H1 (cell line): Measurements from ENCODE around the gene CSNK2B. TPM values are rescaled to one million over a fixed set of nuclear protein-coding genes. Genes with fewer than 3 reads are reported as not detected.

ENCODE experiments used
- CTCF ChIA-PET: fragments of 300-600 bp; sonication (Branson Sonifier 250); formaldehyde crosslinking; loops from one replicate; lab custom pipeline; 2021; ENCODE audit not compliant: partially characterized antibody; lab: Charles Lee
- POLR2A ChIA-PET: fragments of 300-600 bp; sonication (Branson Sonifier 250); formaldehyde crosslinking; loops from one replicate; lab custom pipeline; 2021; ENCODE audit warnings: inconsistent platforms; ENCODE audit not compliant: partially characterized antibody; lab: Charles Lee
- DNase-seq, 2 experiments: peaks; one replicate each; pipeline versions ENCODE4 v3.0.0 to v3.0.0-alpha.2; 2010 to 2022; ENCODE audit warnings: low spot score in 2 of 2, low read depth in 1 of 2, mixed read lengths in 1 of 2
- FAIRE-seq: peaks from 2 replicates; lab custom pipeline; 2011; peaks lifted over from hg19 to GRCh38; lab: Jason Lieb, UNC
- H2AFZ ChIP-seq: 2 replicates; pipeline ENCODE4 v1.8.1; 2012; ENCODE audit warnings: low read length, inconsistent platforms
- H2AK5ac ChIP-seq: 2 replicates; pipeline ENCODE4 v1.6.1; 2013; ENCODE audit warnings: low read depth, low read length
- H2BK120ac ChIP-seq: replicated peaks from 2 replicates; pipeline ENCODE3; 2013; ENCODE audit warnings: low read depth, low read length, inconsistent platforms
- H2BK12ac ChIP-seq: 2 replicates; pipeline ENCODE4 v1.6.1; 2013; ENCODE audit warnings: low read depth, low read length
- H2BK15ac ChIP-seq: 2 replicates; pipeline ENCODE4 v1.6.1; 2013; ENCODE audit warnings: low read length
- H2BK20ac ChIP-seq: 2 replicates; pipeline ENCODE4 v1.6.1; 2013; ENCODE audit warnings: low read length
- H2BK5ac ChIP-seq: 2 replicates; pipeline ENCODE4 v1.6.1; 2013; ENCODE audit warnings: low read depth, low read length
- H3K14ac ChIP-seq: 2 replicates; pipeline ENCODE4 v1.6.1; 2013; ENCODE audit warnings: inconsistent platforms; ENCODE audit not compliant: insufficient read length
- H3K18ac ChIP-seq: 2 replicates; pipeline ENCODE4 v1.6.1; 2013; ENCODE audit warnings: low read length; ENCODE audit errors: extremely low read depth
- H3K23ac ChIP-seq: 2 replicates; pipeline ENCODE4 v1.6.1; 2013; ENCODE audit warnings: inconsistent platforms; ENCODE audit not compliant: insufficient read length
- H3K23me2 ChIP-seq: 2 replicates; pipeline ENCODE4 v1.6.1; 2013; ENCODE audit warnings: low read depth, low read length
- H3K27ac ChIP-seq: 2 replicates; pipeline ENCODE4 v1.6.1; 2011; ENCODE audit warnings: low read depth, low read length, inconsistent platforms
- H3K27me3 ChIP-seq, 4 experiments: replicated peaks in 1 of 4; 1 replicate in 1 of 4; 2 replicates in 3 of 4; pipeline versions ENCODE4 v1.6.1 to v1.8.1; 2011 to 2013; ENCODE audit warnings: low read length in 3 of 4, mild to moderate bottlenecking in 3 of 4, inconsistent platforms in 2 of 4, mixed read lengths in 2 of 4, moderate library complexity in 1 of 4; ENCODE audit not compliant: control insufficient read depth in 3 of 4, insufficient read depth in 3 of 4; ENCODE audit errors: extremely low read depth in 1 of 4
- H3K36me3 ChIP-seq, 4 experiments: 2 replicates each; pipeline versions ENCODE4 v1.6.1 to v1.8.1; 2011 to 2013; ENCODE audit warnings: mild to moderate bottlenecking in 4 of 4, low read length in 3 of 4, moderate library complexity in 2 of 4, control low read depth in 1 of 4, inconsistent platforms in 1 of 4; ENCODE audit not compliant: insufficient read depth in 4 of 4, control insufficient read depth in 2 of 4
- H3K4ac ChIP-seq: replicated peaks from 2 replicates; pipeline ENCODE3; 2013; ENCODE audit warnings: low read length, low read depth, mixed read lengths, inconsistent platforms; ENCODE audit not compliant: insufficient read length
- H3K4me1 ChIP-seq, 4 experiments: replicated peaks in 1 of 4; 1 replicate in 1 of 4; 2 replicates in 3 of 4; pipeline versions ENCODE4 v1.6.1 to v1.8.1; 2011 to 2013; ENCODE audit warnings: low read length in 3 of 4, inconsistent platforms in 2 of 4, mixed read lengths in 1 of 4; ENCODE audit not compliant: insufficient read depth in 4 of 4, control insufficient read depth in 3 of 4
- H3K4me2 ChIP-seq, 2 experiments: 2 replicates each; pipeline versions ENCODE4 v1.6.1 to v1.8.1; 2011 to 2013; ENCODE audit warnings: low read depth in 2 of 2, low read length in 2 of 2, control low read depth in 1 of 2, inconsistent platforms in 1 of 2, mild to moderate bottlenecking in 1 of 2; ENCODE audit not compliant: insufficient read depth in 1 of 2
- H3K4me3 ChIP-seq, 4 experiments: fragments of 200-600, 300-600 bp in 1 of 4; sonication (generic), shearing (Covaris generic), sonication (Bioruptor Twin) in 1 of 4; 2 replicates each; pipeline versions ENCODE4 v1.5.1 to v1.8.1; 2011 to 2016; ENCODE audit warnings: low read length in 4 of 4, low read depth in 3 of 4, control low read depth in 2 of 4, inconsistent platforms in 2 of 4, mild to moderate bottlenecking in 2 of 4, mixed read lengths in 1 of 4, moderate library complexity in 1 of 4; ENCODE audit not compliant: insufficient read depth in 2 of 4; ENCODE audit errors: extremely low read depth in 1 of 4
- H3K56ac ChIP-seq: replicated peaks from 2 replicates; pipeline ENCODE3; 2013; ENCODE audit warnings: low read depth, mild to moderate bottlenecking, mixed read lengths, low read length, inconsistent platforms; ENCODE audit not compliant: insufficient read length
- H3K79me1 ChIP-seq: 2 replicates; pipeline ENCODE4 v1.6.1; 2013; ENCODE audit warnings: low read depth, low read length, control low read depth
- H3K79me2 ChIP-seq, 2 experiments: 2 replicates each; pipeline versions ENCODE4 v1.6.1 to v1.8.1; 2012 to 2013; ENCODE audit warnings: low read length in 2 of 2, mild to moderate bottlenecking in 2 of 2, inconsistent platforms in 1 of 2; ENCODE audit not compliant: insufficient read depth in 2 of 2, control insufficient read depth in 1 of 2
- H3K9ac ChIP-seq, 4 experiments: replicated peaks in 1 of 4; 1 replicate in 1 of 4; 2 replicates in 3 of 4; pipeline versions ENCODE4 v1.6.1 to v1.8.1; 2011 to 2013; ENCODE audit warnings: low read depth in 3 of 4, low read length in 3 of 4, control low read depth in 2 of 4, mild to moderate bottlenecking in 2 of 4, moderate library complexity in 2 of 4, inconsistent platforms in 1 of 4; ENCODE audit errors: extremely low read depth in 1 of 4
- H3K9me3 ChIP-seq, 2 experiments: 2 replicates each; pipeline versions ENCODE4 v1.6.1 to v1.8.1; 2012 to 2013; ENCODE audit warnings: mild to moderate bottlenecking in 2 of 2, moderate library complexity in 2 of 2, control low read depth in 1 of 2, inconsistent platforms in 1 of 2, low read depth in 1 of 2, low read length in 1 of 2, mixed read lengths in 1 of 2; ENCODE audit not compliant: insufficient read depth in 2 of 2
- H4K20me1 ChIP-seq, 2 experiments: replicated peaks in 1 of 2; 2 replicates each; pipeline versions ENCODE3 to v1.8.1; 2011 to 2013; ENCODE audit warnings: inconsistent platforms in 2 of 2, low read length in 2 of 2, mild to moderate bottlenecking in 1 of 2; ENCODE audit not compliant: insufficient read depth in 2 of 2, control insufficient read depth in 1 of 2
- H4K5ac ChIP-seq: 2 replicates; pipeline ENCODE4 v1.6.1; 2013; ENCODE audit warnings: low read length, low read depth, mixed read lengths, inconsistent platforms; ENCODE audit not compliant: insufficient read length
- H4K8ac ChIP-seq: 2 replicates; pipeline ENCODE4 v1.8.0; 2013; ENCODE audit warnings: mild to moderate bottlenecking, moderate library complexity, low read length, inconsistent platforms; ENCODE audit not compliant: insufficient read depth; ENCODE audit errors: extremely low read depth
- H4K91ac ChIP-seq: replicated peaks from 2 replicates; pipeline ENCODE3; 2013; ENCODE audit warnings: low read length, mixed read lengths, inconsistent platforms; ENCODE audit not compliant: insufficient read length
- ASH2L ChIP-seq: fragments of 200-600, 300-600 bp; sonication (generic); IDR thresholded peaks from one replicate; pipeline ENCODE4 v1.7.1; 2017; ENCODE audit warnings: low read length
- FOSL1 ChIP-seq: IDR thresholded peaks from 2 replicates; pipeline ENCODE4 v1.6.1; 2011; ENCODE audit warnings: mild to moderate bottlenecking, low read depth, low read length, moderate library complexity; ENCODE audit not compliant: insufficient read depth
- GTF2F1 ChIP-seq: IDR thresholded peaks from 2 replicates; pipeline ENCODE4 v1.6.1; 2012; ENCODE audit warnings: low read depth, low read length, improper control_type of control experiment, borderline replicate concordance
- JUN ChIP-seq: IDR thresholded peaks from 2 replicates; pipeline ENCODE4 v1.6.1; 2011; ENCODE audit warnings: low read depth, mild to moderate bottlenecking, improper control_type of control experiment, low read length
- KDM1A ChIP-seq: fragments of 200-600, 300-600 bp; sonication (generic); IDR thresholded peaks from 2 replicates; pipeline ENCODE4 v1.7.1; 2016; ENCODE audit warnings: mild to moderate bottlenecking, low read length, borderline replicate concordance
- KDM4A ChIP-seq: IDR thresholded peaks from one replicate; pipeline ENCODE4 v1.7.1; 2012; ENCODE audit warnings: low read depth, mild to moderate bottlenecking, moderate library complexity, low read length, inconsistent platforms; ENCODE audit not compliant: severe bottlenecking
- POU5F1 ChIP-seq: IDR thresholded peaks from 2 replicates; pipeline ENCODE4 v1.6.1; 2011; ENCODE audit warnings: low read depth, mild to moderate bottlenecking, low read length, moderate library complexity
- RAD21 ChIP-seq, 2 experiments: IDR thresholded peaks in 1 of 2; conservative IDR thresholded peaks in 1 of 2; 2 replicates each; pipeline ENCODE4 v1.6.1; 2011; ENCODE audit warnings: low read depth in 2 of 2, low read length in 2 of 2, improper control_type of control experiment in 1 of 2, inconsistent platforms in 1 of 2, mild to moderate bottlenecking in 1 of 2, moderate library complexity in 1 of 2
- RBBP5 ChIP-seq: IDR thresholded peaks from 2 replicates; pipeline ENCODE4 v1.7.1; 2012; ENCODE audit warnings: low read depth, mild to moderate bottlenecking, inconsistent platforms, low read length, moderate library complexity, borderline replicate concordance
- WGBS, 2 experiments: shearing (Covaris generic) in 1 of 2; methylation state at CpG; one replicate each; pipeline versions ENCODE4 v1.1.6 to v1.1.7; 2013 to 2015; ENCODE audit warnings: low lambda C conversion rate in 2 of 2, mixed read lengths in 2 of 2, inconsistent platforms in 1 of 2, low coverage in 1 of 2, missing lambda C conversion rate in 1 of 2; ENCODE audit not compliant: insufficient replicate concordance in 2 of 2, insufficient coverage in 1 of 2, insufficient read length in 1 of 2; ENCODE audit errors: extremely low coverage in 1 of 2, missing lambda C conversion rate in 1 of 2; 5-methylcytosine and 5-hydroxymethylcytosine counted together
- polyA plus RNA-seq, 7 experiments: library from polyadenylated mRNA; depleted of rRNA in 3 of 7; stranded (reverse) in 5 of 7; unstranded in 2 of 7; fragments of >200 nt in 5 of 7; fragments of 200-250 nt in 2 of 7; gene quantifications; 1 replicate in 5 of 7; 2 replicates in 1 of 7; 4 replicates in 1 of 7; pipeline versions ENCODE4 v1.2.1 to v1.2.3, GENCODE V29; 2011 to 2013; ENCODE audit warnings: missing spikeins in 2 of 7, mixed read lengths in 2 of 7
- total RNA-seq: library from RNA; stranded (reverse); fragmentation: NEBNext Ultra II Directional; extraction: Animal tissue kit (Norgen Biotek cat#: 25700); gene quantifications from 2 replicates; pipeline ENCODE4 v1.2.1, GENCODE V29; 2021

CSNK2B gene
- total and polyA plus RNA-seq, 2 of the 8 experiments (the other 6 are each of a cell fraction or from before 2014, with no cell fraction given): 169 to 208 TPM

DNA sequence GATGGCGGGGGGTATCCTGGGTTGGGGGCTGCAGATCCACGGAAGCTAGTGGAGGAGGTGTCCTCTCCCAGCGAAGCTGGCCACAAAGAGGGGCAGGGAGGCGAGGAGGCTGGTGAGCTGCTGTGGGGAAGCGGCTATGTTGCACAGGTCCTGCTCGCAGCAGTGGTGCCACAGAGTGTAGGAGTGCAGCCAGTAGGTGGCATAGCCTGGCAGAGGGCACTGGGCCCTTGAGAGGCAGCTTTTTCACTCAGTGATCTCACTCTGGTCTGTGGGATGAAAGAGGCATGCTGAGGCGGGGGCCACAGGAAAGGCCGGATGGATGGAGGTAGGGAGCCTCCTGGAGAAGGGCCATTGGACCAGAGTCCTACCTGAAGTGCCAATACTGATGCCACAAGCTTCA, 46.4 kb downstream of the CSNK2B start:
- Histone ChIP-seq H3K36me3 (no peaks in the 10 kb centered on the region), H3K9ac (no peak overlapping the region), H3K23ac (no peak overlapping the region), H3K9me3 (no peaks in the 10 kb centered on the region), H3K79me1 (no peaks in the 10 kb centered on the region), H3K27me3 (no peaks in the 10 kb centered on the region; a peak in 1 of 7 replicates), H2BK120ac (no peak overlapping the region), H2AK5ac (peak overlapping the region; percentile 33; the same call in 1 of the 2 replicates), H3K79me2 (no peaks in the 10 kb centered on the region), H2BK12ac (0 out of 2 replicates have a peak overlapping the region, but pooled peaks have one; percentile 50), H2BK5ac (no peak overlapping the region), H4K8ac (peak overlapping the region; percentile 47; the same call in 1 of the 2 replicates), H2BK15ac (peak overlapping the region; percentile 46; the same call in 1 of the 2 replicates), H3K4me2 (no peak overlapping the region), H3K4ac (no peak overlapping the region), H3K4me1 (peaks cover 11 to 18% (median 13%) of the 10 kb centered on the region in 4 experiments), H2BK20ac (no peak overlapping the region), H4K20me1 (no peaks in the 10 kb centered on the region), H4K5ac (no peak overlapping the region), H3K18ac (no peak overlapping the region), H3K23me2 (peaks cover 3% of the 10 kb centered on the region; the same call in 1 of the 2 replicates), H3K27ac (no peak overlapping the region), H3K56ac (no peak overlapping the region), H2AFZ (no peak overlapping the region), H4K91ac (peak overlapping the region; percentile 39), H3K14ac (no peak overlapping the region), H3K4me3 (no peak overlapping the region)
- 89% methylated on average over 7 of the region's 8 CpGs; no CpG with 5 or more reads in 1 of the 2 experiments for WGBS, 2 experiments
- ChIA-PET POLR2A (interaction anchor here (1.2 to 3.4 kb wide), 6 partner anchors 8 to 126 kb away, joined by 3 to 22 read pairs (median 4); partner anchors contain the start of genes ABHD16A and MPIG6B), CTCF (interaction anchor here (1.0 to 5.7 kb wide), 10 partner anchors 12 to 96 kb away, joined by 3 to 39 read pairs (median 6); partner anchors contain the start of genes CLIC1, DDAH2 and MPIG6B)
- FAIRE-seq (no peak), DNase-seq (no peak)
- TF ChIP-seq KDM4A (no peak), RBBP5 (no peak), ASH2L (no peak), GTF2F1 (no peak), POU5F1 (no peak), KDM1A (no peak), FOSL1 (no peak), RAD21 (IDR thresholded peaks at IDR 0.05 in 1 of 2, conservative IDR thresholded peaks at IDR 0.05 in 1 of 2; ENCODE audit: low read depth in 2 of 2, low read length in 2 of 2) (no peak), JUN (no peak)
